NOMO-1 treated with DMSO at 0.1 percent for 48 hours (cell line): ENCODE data around the gene LRRC32.

Experiments used
- DNase-seq: peaks from one replicate; lab custom pipeline; 2025; ENCODE audit not compliant: unreplicated experiment; lab: John Stamatoyannopoulos, UW

LRRC32 gene

GRCh38 chr11:76670485-76671236 is at the start of gene LRRC32:
TSS of gene LRRC32 (minus strand) at chr11:76670747. CDS start at chr11:76665954, 4,793 bp downstream.
- peak; percentile 18 for DNase-seq

GRCh38 chr11:76719686-76720085 is 49.1 kb upstream of the LRRC32 start:
- no peak for DNase-seq

GRCh38 chr11:76719281-76719680 is 48.7 kb upstream of the LRRC32 start:
- DNase-seq, result no peak

- DNase-seq, result no peak
Measured at GRCh38 chr11:76717816-76718215, 47.3 kb upstream of the LRRC32 start.

- DNase-seq, result no peak
Measured at GRCh38 chr11:76717369-76717768, 46.8 kb upstream of the LRRC32 start.

- no peak for DNase-seq
Measured at GRCh38 chr11:76716268-76716667, 45.7 kb upstream of the LRRC32 start.

- no peak for DNase-seq
Measured at GRCh38 chr11:76714493-76714892, 43.9 kb upstream of the LRRC32 start.

- no peak for DNase-seq
Measured at GRCh38 chr11:76713499-76713898, 43.0 kb upstream of the LRRC32 start.

- no peak for DNase-seq
Measured at GRCh38 chr11:76712125-76712524, 41.6 kb upstream of the LRRC32 start.

- no peak for DNase-seq
Measured at GRCh38 chr11:76709756-76710155, 39.2 kb upstream of the LRRC32 start.

- DNase-seq, result no peak
Measured at GRCh38 chr11:76708972-76709660, 38.6 kb upstream of the LRRC32 start.

- no peak for DNase-seq
Measured at GRCh38 chr11:76707293-76707825, 36.8 kb upstream of the LRRC32 start.

GRCh38 chr11:76706667-76707066 is 36.1 kb upstream of the LRRC32 start:
- DNase-seq, result no peak

- no peak for DNase-seq
Measured at GRCh38 chr11:76705826-76706225, 35.3 kb upstream of the LRRC32 start.

- DNase-seq, result no peak
Measured at GRCh38 chr11:76704171-76704948, 33.8 kb upstream of the LRRC32 start.

GRCh38 chr11:76703707-76704106 is 33.2 kb upstream of the LRRC32 start:
- DNase-seq, result no peak

GRCh38 chr11:76702336-76703128 is 32.0 kb upstream of the LRRC32 start:
- DNase-seq, result no peak

- no peak for DNase-seq
Measured at GRCh38 chr11:76701294-76702040, 30.9 kb upstream of the LRRC32 start.

GRCh38 chr11:76700177-76701100 is 29.9 kb upstream of the LRRC32 start:
- no peak for DNase-seq
